ENCODE data around the gene POLA2. TPM values are rescaled to one million over a fixed set of nuclear protein-coding genes. Genes with fewer than 3 reads are reported as not detected.

Gene POLA2
- total and polyA plus RNA-seq, 9 of the 15 experiments (the other 6 are each of a cell fraction or from before 2014, with no cell fraction given) = 2.7 to 134 (median 44.4) TPM

GRCh38 chr11:65307298-65308229 lies 45.8 kb downstream of the POLA2 start (continued):
- TF ChIP-seq BCLAF1 (IDR thresholded peaks at IDR 0.05; ENCODE audit: borderline replicate concordance in 1 of 2, control insufficient read depth in 1 of 2, low read depth in 2 of 2, low read length in 1 of 2) (no peak), TGIF2 (CRISPR knock-in tag; IDR thresholded peaks at IDR 0.05) (no peak)

DNA sequence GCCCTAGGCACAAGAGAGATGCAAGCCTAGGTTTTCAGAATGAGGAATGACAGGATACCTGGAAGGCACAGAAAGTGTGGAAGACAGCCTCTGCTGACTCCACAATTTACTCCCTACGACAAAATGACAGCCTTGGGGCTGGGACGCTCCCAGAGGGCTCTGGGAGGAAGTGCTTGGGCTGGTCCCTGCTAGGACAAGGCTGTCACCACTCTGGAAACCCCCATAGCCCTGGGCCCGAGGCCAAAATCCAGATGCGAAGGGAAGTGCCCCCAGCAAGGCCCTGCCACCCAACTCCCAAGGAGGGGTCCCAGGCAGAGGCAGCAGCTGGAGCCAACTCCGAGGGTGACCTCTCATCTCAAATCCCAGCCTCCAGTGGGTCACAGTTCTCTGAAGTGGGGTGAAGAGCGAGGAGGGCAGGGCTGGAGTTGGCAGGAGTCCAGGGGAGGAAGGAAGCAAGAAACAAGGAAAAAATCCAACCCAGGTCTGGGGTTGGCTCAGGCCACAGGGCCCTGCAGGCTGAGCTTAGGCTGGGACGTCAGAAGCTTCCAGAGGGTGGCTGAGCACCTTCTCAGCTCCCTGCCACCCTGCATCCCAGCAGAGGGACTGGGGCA lies 46.6 kb downstream of the POLA2 start:
- H3K4me1 ChIP-seq (replicated peaks in 1 of 2; ENCODE audit: control insufficient read depth in 2 of 2, insufficient read depth in 2 of 2, low read length in 2 of 2) = peaks cover 5 to 20% of the 10 kb centered on the region in 2 experiments; a peak in 3 of 5 replicates
- H3K9me3 ChIP-seq (replicated peaks; ENCODE audit: control insufficient read depth, insufficient read depth, low read depth, low read length) = no peaks in the 10 kb centered on the region
- ChIA-PET POLR2A (interaction anchor here (0.6 to 1.2 kb wide), 4 partner anchors 10 to 173 kb away, joined by 3 to 6 read pairs (median 3); no protein-coding TSS in a partner anchor), CTCF (ENCODE audit: low intra/inter-chr PET ratio) (no interaction called here)
- no peaks in the 10 kb centered on the region for H3K79me2 ChIP-seq (ENCODE audit: control insufficient read depth, insufficient read depth, low read length)
- H3K9me1 ChIP-seq (ENCODE audit: control insufficient read depth, insufficient read depth, low read length) = no peaks in the 10 kb centered on the region
- H3K36me3 ChIP-seq (ENCODE audit: control insufficient read depth, insufficient read depth, low read length) = peaks cover 8% of the 10 kb centered on the region; the same call in 1 of the 3 replicates
- FAIRE-seq (no peak), DNase-seq (ENCODE audit: extremely low read depth in 1 of 4, low spot score in 3 of 4) (no peak), ATAC-seq (peak; percentile 16)
- no peaks in the 10 kb centered on the region for H3K27me3 ChIP-seq (ENCODE audit: control insufficient read depth in 2 of 2, insufficient read depth in 2 of 2, low read length in 2 of 2)
- no peak overlapping the region for H2AFZ ChIP-seq (ENCODE audit: low read depth, low read length)
- H3K4me3 ChIP-seq = no peak overlapping the region
- H3K9ac ChIP-seq (ENCODE audit: insufficient read depth in 1 of 2, low read depth in 2 of 2, low read length in 2 of 2) = peak overlapping the region in 1 of 2 experiments; percentile 26; a peak in 1 of 4 replicates
- 41% methylated on average over 6 of the region's 7 CpGs for WGBS (ENCODE audit: insufficient coverage, low coverage, missing lambda C conversion rate)
- in situ Hi-C loops (cut with MboI) (no loop called here), intact Hi-C loops (cut with micrococcal nuclease) (no loop called here)
- no TSS peak for BruUV-seq (replicated peaks)
- H4K20me1 ChIP-seq (replicated peaks; ENCODE audit: control insufficient read depth, insufficient read depth, low read length) = no peaks in the 10 kb centered on the region
- H3K27ac ChIP-seq (ENCODE audit: extremely low read depth, low read depth, low read length) = no peak overlapping the region
- no peak overlapping the region for H3K4me2 ChIP-seq (ENCODE audit: insufficient read depth, low read length)
- TF ChIP-seq JUND (IDR thresholded peaks at IDR 0.05; ENCODE audit: borderline replicate concordance, low read depth, low read length) = no peak
- TF ChIP-seq JUND (tag; IDR thresholded peaks at IDR 0.05; ENCODE audit: borderline replicate concordance, low read depth, low read length) = no peak
- no peak for TF ChIP-seq MBD1 (CRISPR knock-in tag; IDR thresholded peaks at IDR 0.05)
- no peak for TF ChIP-seq ZFPM2 (CRISPR knock-in tag; IDR thresholded peaks at IDR 0.05)
- TF ChIP-seq SMAD1 (IDR thresholded peaks at IDR 0.05; ENCODE audit: low read depth, low read length, partially characterized antibody) = no peak
- no peak for TF ChIP-seq E4F1 (CRISPR knock-in tag; IDR thresholded peaks at IDR 0.05; ENCODE audit: borderline replicate concordance)
- TF ChIP-seq ARID2 (IDR thresholded peaks at IDR 0.05) = no peak
- TF ChIP-seq CBX1 (IDR thresholded peaks at IDR 0.05; ENCODE audit: low read depth) = no peak
